NCI-H82 treated with DMSO at 0.1 percent for 48 hours (cell line): ENCODE results near the gene ZNF516.

ENCODE experiments used
- DNase-seq: peaks from one replicate; lab custom pipeline; 2025; ENCODE audit not compliant: unreplicated experiment; lab: John Stamatoyannopoulos, UW

ZNF516 gene

DNA sequence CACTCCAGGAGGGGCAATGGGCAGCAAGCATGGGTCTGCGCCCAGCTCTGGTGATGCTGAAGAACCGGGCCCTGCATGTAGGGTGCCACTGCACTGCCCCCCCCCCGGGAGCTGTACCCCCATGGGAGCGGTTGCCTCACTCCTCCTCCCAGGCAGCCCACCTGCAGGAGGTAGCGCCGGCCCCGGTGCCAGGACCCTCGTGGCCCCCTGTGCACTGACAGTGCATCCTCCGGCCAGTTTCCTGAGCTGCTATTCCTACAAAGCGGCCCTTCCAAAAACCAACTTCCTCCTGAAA lies 109.4 kb downstream of the ZNF516 start:
- DNase-seq: no peak

DNA sequence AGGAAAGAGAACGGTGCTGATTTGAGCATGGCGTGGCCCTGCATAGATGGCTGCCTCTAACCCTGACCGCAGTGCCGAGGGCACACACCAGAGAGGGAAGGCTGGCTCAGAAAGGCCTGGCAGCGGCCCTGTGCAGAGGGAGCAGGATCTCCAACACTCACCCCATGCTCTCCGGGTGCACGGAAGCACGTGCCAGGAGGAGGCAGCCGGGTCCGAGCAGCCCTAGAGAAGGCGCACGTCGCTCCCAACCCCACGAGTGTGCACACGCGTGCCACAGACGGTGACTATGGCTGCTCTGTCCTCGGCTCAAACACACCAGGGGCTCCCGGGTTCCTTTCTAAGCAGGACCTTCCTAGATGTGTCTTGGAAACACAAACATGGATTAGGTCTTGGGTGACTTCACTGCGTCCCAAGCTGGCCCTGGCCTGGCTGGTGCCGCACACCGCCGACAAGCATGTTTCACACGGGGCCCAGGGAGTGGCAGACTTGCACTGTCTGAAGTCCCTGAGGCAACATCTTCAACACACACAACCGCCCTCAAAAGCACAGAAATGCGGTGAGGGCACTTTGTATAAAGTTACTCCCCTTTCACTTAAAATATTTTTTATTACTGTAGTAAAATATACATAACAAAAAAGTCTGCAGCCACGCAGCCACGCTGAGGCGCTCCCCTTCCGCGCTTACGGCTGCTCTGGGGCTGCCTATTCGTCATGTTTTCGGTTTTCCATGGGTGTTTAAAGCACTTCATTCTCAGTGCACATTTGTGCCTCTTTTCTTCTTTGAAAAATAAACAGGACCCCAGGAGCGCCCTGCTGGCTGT lies 110.0 kb downstream of the ZNF516 start:
- no peak for DNase-seq

DNA sequence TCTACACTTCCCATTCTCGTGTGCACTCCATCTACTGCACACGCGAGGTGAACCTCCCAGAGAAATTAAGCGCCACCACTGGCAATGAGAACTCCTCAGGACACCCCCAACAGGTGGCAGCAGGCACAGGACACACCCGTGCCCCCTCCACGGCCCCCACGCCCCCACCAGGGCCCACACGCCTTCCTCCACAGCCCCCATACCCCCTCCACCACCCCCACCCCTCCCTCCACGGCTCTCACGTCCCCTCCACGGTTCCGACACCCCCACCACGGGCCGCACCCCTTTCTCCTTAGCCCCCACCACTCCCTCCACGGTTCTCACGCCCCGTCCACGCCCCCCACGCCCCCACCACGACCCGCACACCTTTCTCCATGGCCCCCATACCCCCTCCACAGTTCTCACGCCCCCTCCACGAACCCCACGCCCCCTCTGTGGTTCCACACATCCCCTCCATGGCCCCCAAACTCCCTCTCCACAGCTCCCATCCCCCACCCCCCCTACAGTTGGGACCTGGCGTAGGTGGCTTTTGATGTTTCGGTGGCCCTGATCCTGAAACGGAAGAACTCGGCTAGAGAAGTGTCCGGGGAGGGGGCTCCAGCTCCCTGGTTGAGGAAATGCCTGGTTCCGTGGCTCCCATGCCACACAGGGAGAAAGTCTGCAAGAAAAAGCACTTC lies 110.8 kb downstream of the ZNF516 start:
- no peak for DNase-seq

- no peak for DNase-seq
Measured at GRCh38 chr18:76383636-76384035, 111.4 kb downstream of the ZNF516 start.

DNA sequence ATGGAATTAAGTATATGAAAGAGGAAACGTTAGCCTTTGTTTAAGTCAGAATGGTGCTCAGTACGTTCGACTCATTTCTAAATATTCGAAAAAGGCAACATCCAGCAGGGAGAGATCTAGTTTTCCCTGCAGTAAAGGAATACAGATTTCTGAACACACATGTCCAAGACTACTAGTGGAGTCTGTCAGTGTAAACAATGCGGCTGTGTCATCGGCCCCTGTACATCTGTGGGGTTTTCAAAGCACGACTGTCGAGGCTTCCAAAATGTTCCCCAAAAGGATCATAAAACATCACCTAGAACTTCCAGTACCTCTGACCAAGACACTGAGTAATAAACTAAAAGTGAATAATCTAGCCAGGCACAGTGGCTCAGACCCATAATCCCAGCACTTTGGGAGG lies 112.8 kb downstream of the ZNF516 start:
- DNase-seq: no peak

DNA sequence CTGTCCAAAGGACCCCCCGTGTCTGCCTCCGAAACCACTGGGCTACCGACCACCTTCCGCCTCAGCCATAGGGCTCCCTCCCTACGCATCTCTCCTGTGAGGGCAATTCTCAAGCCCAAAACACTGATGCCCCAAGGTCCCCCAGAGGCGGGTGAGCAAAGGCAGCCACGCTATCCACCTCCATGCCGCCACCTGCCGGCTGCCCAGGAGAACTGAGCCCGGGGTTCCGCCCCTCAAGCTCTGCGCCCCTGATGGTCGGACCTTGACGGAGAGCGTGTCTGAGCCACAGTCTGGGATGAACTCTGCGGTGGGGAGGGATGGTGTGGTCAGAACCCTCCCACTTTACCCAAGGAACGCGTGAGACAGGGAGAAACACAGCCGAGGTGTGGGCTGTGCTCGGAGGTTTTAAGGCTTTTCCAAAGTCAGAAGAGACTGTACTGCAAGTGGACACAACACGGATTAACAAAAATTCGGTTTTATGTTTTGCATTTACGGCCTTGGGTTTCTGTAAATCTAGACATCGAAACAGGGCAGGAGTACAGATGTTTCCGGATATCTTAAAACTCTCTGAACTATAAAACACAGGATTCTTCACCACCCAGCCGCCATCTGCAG lies 114.1 kb downstream of the ZNF516 start:
- DNase-seq: no peak

DNA sequence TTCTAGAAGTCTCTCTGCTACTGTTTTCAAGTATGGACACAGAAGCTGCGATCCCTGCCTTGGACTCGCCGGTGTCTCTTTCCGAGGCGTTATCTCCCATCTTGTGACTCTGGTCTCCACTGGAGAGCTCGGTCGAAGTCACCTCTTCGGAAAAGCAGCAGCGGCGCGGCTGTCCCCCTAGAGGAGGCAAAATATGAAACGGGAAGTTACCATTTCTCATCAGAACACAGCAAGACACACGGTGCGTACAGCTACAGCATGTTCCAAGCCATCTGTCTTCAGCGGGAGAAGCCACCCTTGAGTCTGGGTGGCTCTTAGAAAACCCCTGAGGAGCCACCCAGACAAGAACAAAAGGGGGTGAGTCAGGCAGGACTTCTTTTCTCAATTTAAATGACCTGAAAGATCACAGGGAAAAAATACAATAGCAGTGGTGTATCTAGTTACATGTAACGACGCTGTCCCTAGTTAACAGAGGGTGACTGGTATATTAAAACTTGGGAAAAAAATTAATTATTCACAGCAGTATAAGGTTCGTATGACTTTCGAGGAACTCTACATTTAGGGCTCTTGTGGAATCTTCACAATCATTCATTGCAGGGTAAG lies 114.8 kb downstream of the ZNF516 start:
- no peak for DNase-seq

DNA sequence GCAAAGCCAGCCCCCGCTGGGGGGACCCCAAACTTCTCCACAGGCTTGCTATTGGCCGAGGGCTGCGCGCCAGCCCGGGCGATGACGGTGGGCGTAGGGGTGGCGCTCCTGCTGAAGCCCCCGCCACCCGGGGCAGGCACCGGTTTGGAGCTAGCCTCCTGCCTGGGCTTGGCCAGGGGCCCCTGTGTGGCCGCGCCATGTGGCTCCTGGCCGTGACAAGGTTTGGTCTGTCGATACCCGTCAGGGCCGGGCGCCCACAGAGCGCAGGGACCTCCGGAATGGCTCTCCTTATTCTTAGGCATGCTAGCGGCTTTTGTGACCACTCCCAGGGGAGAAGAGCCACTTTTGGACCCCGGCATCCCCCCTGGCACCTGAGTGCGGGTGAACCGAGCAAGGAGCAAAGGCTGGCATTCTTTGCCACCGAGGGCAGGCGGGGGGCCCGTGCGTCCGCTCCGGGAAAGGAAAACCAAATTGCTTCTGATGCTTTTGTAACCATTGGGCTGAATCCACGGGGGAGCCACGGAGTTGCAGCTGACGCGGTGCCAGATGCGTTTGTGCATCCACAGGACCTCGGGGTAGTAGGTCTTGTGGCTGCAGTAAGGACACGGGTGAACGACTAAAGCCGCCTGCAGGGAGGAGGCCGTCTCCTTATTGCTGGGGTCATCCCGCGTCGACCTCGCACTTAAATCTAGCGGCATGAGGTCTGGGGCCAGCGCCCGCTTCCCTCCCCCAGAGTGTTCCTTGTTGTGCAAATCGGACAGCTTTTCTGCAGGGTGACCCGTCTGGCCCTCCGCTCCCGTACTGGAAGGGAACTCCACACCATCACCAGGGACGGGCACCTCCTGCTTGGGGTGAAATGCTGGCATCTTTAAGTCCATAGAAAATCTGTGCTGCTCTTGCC lies 115.6 kb downstream of the ZNF516 start:
- DNase-seq: no peak

GRCh38 chr18:76378526-76379215 lies 116.4 kb downstream of the ZNF516 start:
- DNase-seq: no peak

GRCh38 chr18:76377359-76377756 lies 117.7 kb downstream of the ZNF516 start:
- no peak for DNase-seq

DNA sequence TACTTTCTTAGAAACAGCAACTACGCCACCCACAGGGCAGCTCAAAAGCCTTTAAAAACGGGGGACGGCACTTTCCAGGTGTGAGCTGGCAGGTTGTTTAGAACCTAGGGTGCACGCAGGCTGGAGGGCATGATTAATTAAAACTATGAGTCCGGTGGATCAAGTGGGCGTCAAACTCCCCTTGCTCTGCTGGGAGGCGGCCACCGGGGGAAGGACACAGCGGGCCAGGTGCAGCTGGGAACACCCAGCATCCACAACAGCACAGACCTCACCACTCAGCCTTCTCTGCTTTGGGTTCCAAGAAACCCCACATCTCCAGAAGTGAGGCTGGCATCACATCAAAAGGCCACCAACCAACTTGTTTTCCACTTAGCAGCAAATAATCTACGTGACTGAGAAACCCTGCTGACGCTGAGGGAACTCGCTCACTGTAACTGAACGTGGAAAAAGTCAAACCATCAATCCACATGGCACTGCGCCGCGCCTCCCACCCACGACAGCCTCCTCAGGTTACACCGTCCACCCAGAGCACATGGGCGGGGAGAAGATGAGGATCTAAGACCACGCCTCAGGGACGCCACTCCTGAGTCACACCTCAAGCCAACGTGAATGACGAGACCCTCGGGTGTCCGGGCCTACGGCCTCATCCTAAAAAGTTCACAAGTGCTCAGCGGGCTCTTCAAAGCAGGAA lies 118.2 kb downstream of the ZNF516 start:
- no peak for DNase-seq

GRCh38 chr18:76376225-76376624 lies 118.8 kb downstream of the ZNF516 start:
- DNase-seq: no peak

GRCh38 chr18:76374330-76375281 lies 120.4 kb downstream of the ZNF516 start:
- no peak for DNase-seq

GRCh38 chr18:76373297-76373696 lies 121.7 kb downstream of the ZNF516 start:
- no peak for DNase-seq

DNA sequence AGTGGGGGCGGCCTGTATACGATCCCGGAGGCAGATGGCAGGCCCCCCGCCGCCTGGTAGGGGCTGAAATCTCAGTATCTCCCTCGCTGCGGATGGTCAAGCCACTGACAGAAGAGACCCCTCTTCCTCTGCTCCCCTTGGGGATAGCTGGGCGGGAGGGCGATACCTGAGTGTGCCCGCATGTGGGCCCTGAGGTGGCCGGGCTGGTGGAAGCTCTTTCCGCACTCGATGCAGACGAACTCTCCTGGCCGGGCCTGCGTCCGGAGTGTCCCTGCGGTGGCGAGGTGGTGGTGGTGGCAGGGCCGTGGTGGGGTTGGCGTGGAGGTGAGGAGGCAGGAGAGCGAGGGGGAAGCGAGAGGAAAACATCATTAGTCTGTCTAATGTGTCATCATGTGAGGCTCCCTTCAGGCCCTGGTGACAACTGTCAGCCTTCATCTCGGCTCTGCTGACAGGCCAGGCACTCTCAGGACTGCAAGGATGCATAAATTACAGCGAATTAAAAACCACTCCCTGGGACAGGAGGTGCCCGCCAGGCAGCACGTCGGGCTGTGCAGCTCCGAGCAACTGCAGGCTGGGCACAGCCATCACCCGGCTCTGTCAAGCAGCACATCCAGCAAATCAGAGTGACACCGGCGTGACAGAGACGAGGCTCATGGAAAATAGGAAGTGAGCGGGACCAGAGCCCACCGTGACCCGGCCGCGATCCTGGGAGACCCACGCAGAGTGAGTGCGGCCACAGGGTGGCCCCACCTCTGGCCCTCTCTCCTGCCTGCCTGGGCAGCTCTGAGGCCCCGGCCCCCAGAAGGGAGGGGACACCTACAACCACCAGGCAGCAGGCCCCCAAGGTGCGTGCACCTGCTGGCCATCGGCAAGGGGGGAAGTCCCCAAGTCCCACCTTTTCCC lies 123.5 kb downstream of the ZNF516 start:
- no peak for DNase-seq

GRCh38 chr18:76370686-76371085 lies 124.4 kb downstream of the ZNF516 start:
- no peak for DNase-seq

DNA sequence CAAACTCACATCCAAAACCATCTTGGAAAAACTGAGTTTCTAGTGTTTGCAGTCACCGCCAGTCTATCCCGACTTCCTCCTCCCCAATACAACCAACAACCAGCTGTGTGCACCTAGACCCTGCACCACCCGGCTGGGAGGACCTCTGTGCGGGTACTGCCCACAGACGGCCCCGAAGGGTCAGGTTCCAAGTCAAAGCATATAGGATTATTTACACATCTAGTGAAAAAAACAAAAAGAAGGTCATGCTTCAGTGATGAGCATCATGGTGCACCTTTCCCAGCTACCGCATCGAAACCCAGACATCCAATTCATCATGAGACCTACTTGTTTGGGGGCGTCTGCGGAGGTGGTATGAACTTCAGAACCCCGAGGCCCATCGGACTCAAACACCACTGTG lies 124.8 kb downstream of the ZNF516 start:
- no peak for DNase-seq

DNA sequence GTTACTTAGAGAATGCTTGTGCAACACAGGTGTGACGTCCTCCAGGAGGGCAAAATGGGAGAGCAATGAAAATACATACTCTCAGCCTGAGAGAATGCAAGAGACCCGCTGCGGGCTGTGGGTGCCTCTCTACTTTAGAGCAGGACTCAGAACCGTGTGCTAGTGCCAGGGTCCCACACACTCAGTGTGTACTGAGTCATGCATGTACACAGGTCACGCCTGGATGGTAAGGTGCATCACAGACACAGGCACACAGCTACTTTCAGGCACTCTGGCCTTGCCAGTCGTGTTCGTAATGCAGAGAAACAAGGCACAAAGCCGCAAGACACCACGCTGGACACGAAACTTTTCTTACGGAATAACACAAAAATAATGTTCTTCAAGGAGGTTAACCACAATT lies 125.3 kb downstream of the ZNF516 start:
- no peak for DNase-seq
